ENCODE data around the gene H1-8.
"Not testable (repeated sequence)": the region's sequence is repeated elsewhere in the genome, so short reads cannot be mapped to it uniquely, and the experiment has no call there.

H1-8 gene

GRCh38 chr3:129545951-129546350 lies 3.0 kb downstream of the H1-8 start:
- not testable (repeated sequence) for H3K36me3 ChIP-seq (ENCODE audit: control insufficient read depth, insufficient read depth, low read length); H3K27ac ChIP-seq (ENCODE audit: low read depth, low read length); H3K4me1 ChIP-seq (ENCODE audit: control insufficient read depth, insufficient read depth, low read length); H3K27me3 ChIP-seq (ENCODE audit: control insufficient read depth, insufficient read depth, low read length); H3K9ac ChIP-seq (ENCODE audit: low read length); H3K4me3 ChIP-seq (ENCODE audit: low read length)

GRCh38 chr3:129547241-129547640 lies 4.3 kb downstream of the H1-8 start:
- Histone ChIP-seq H3K4me1 (ENCODE audit: control insufficient read depth, insufficient read depth, low read length) (no peaks in the 10 kb centered on the region), H3K9ac (ENCODE audit: low read length) (no peak overlapping the region), H3K27me3 (ENCODE audit: control insufficient read depth, insufficient read depth, low read length) (no peaks in the 10 kb centered on the region), H3K27ac (ENCODE audit: low read depth, low read length) (no peak overlapping the region), H3K4me3 (ENCODE audit: low read length) (no peak overlapping the region), H3K36me3 (ENCODE audit: control insufficient read depth, insufficient read depth, low read length) (no peaks in the 10 kb centered on the region)

GRCh38 chr3:129548104-129548965 lies 5.4 kb downstream of the H1-8 start:
- no peaks in the 10 kb centered on the region for H3K36me3 ChIP-seq (ENCODE audit: control insufficient read depth, insufficient read depth, low read length)
- H3K4me1 ChIP-seq (ENCODE audit: control insufficient read depth, insufficient read depth, low read length), result no peaks in the 10 kb centered on the region
- H3K4me3 ChIP-seq (ENCODE audit: low read length), result no peak overlapping the region
- no peak overlapping the region for H3K27ac ChIP-seq (ENCODE audit: low read depth, low read length)
- no peaks in the 10 kb centered on the region for H3K27me3 ChIP-seq (ENCODE audit: control insufficient read depth, insufficient read depth, low read length)
- H3K9ac ChIP-seq (ENCODE audit: low read length), result no peak overlapping the region

DNA sequence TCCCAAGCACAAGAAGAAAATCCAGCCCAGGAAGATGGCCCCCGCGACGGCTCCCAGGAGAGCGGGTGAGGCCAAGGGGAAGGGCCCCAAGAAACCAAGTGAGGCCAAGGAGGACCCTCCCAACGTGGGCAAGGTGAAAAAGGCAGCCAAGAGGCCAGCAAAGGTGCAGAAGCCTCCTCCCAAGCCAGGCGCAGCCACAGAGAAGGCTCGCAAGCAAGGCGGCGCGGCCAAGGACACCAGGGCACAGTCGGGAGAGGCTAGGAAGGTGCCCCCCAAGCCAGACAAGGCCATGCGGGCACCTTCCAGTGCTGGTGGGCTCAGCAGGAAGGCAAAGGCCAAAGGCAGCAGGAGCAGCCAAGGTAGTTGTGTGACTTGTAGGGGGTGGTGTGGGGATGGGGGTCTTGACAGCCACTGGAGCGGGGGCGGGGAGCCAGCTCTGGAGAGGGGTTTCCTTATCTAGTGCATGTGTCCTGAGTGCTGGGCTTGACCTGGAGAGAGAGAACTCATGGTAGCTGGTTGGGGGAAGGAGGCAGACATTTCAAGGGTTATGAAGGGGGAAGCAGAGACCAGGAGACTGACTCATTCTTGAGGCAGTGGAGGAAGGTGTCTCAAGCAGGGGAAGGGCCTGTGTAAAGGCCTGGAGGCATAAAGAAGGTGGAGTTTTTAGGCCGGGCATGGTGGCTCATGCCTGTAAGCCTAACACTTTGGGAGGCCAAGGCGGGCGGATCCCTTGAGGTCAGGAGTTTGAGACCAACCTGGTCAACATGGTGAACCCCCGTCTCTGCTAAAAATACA lies 6.2 kb downstream of the H1-8 start:
- no peak overlapping the region for H3K4me3 ChIP-seq (ENCODE audit: low read length)
- no peaks in the 10 kb centered on the region for H3K27me3 ChIP-seq (ENCODE audit: control insufficient read depth, insufficient read depth, low read length)
- no peak overlapping the region for H3K9ac ChIP-seq (ENCODE audit: low read length)
- no peaks in the 10 kb centered on the region for H3K4me1 ChIP-seq (ENCODE audit: control insufficient read depth, insufficient read depth, low read length)
- no peaks in the 10 kb centered on the region for H3K36me3 ChIP-seq (ENCODE audit: control insufficient read depth, insufficient read depth, low read length)
- H3K27ac ChIP-seq (ENCODE audit: low read depth, low read length), result no peak overlapping the region

DNA sequence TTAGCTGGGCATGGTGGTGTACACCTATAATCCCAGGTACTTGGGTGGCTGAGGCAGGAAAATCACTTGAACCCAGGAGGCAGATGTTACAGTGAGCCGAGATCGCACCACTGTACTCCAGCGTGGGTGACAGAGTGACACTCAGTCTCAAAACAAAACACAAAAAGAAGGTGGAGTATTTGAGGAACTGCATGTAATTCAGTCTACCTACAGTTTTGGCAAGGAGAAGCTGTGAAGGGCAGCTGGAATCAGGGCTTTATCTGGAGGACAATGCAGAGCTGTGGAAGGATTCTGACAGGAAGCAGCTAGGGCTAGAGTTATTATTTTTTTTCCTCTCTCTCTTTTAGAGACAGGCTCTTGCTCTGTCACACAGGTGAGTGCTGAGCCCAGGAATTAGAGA lies 6.8 kb downstream of the H1-8 start:
- Histone ChIP-seq H3K27ac (ENCODE audit: low read depth, low read length) (no peak overlapping the region), H3K27me3 (ENCODE audit: control insufficient read depth, insufficient read depth, low read length) (no peaks in the 10 kb centered on the region), H3K4me3 (ENCODE audit: low read length) (no peak overlapping the region), H3K9ac (ENCODE audit: low read length) (no peak overlapping the region), H3K36me3 (ENCODE audit: control insufficient read depth, insufficient read depth, low read length) (no peaks in the 10 kb centered on the region), H3K4me1 (ENCODE audit: control insufficient read depth, insufficient read depth, low read length) (no peaks in the 10 kb centered on the region)

- no peak overlapping the region for H3K27ac ChIP-seq (ENCODE audit: low read depth, low read length)
- H3K4me1 ChIP-seq (ENCODE audit: control insufficient read depth, insufficient read depth, low read length), result no peaks in the 10 kb centered on the region
- no peaks in the 10 kb centered on the region for H3K36me3 ChIP-seq (ENCODE audit: control insufficient read depth, insufficient read depth, low read length)
- no peak overlapping the region for H3K4me3 ChIP-seq (ENCODE audit: low read length)
- H3K9ac ChIP-seq (ENCODE audit: low read length), result no peak overlapping the region
- no peaks in the 10 kb centered on the region for H3K27me3 ChIP-seq (ENCODE audit: control insufficient read depth, insufficient read depth, low read length)
These were observed 9.5 kb downstream of the H1-8 start for GRCh38 chr3:129552287-129553050.

- Histone ChIP-seq H3K27me3 (ENCODE audit: control insufficient read depth, insufficient read depth, low read length) (no peaks in the 10 kb centered on the region), H3K4me1 (ENCODE audit: control insufficient read depth, insufficient read depth, low read length) (no peaks in the 10 kb centered on the region), H3K4me3 (ENCODE audit: low read length) (no peak overlapping the region), H3K36me3 (ENCODE audit: control insufficient read depth, insufficient read depth, low read length) (no peaks in the 10 kb centered on the region), H3K9ac (ENCODE audit: low read length) (no peak overlapping the region), H3K27ac (ENCODE audit: low read depth, low read length) (no peak overlapping the region)
These were observed 10.2 kb downstream of the H1-8 start for GRCh38 chr3:129553171-129553570.

DNA sequence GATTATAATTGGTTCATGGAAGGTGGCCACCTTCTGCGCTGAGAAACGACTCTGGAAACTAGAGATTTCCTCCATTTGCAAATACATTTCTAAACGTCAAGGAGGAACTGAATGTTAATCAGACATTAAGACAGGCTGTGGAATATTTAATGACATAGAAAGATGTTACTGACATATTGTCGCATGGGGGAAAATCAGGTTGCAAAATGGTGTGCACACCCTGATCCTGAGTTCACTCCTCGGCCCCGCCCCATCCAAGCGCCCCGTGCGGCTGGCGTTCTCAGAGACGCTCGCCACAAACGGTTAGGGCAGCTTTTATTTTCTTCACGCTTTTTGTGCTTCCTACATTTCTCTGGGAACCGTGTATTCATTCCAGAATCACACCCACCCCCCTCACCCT lies 10.7 kb downstream of the H1-8 start:
- no peaks in the 10 kb centered on the region for H3K4me1 ChIP-seq (ENCODE audit: control insufficient read depth, insufficient read depth, low read length)
- H3K27ac ChIP-seq (ENCODE audit: low read depth, low read length), result no peak overlapping the region
- no peaks in the 10 kb centered on the region for H3K27me3 ChIP-seq (ENCODE audit: control insufficient read depth, insufficient read depth, low read length)
- no peak overlapping the region for H3K9ac ChIP-seq (ENCODE audit: low read length)
- H3K4me3 ChIP-seq (ENCODE audit: low read length), result no peak overlapping the region
- H3K36me3 ChIP-seq (ENCODE audit: control insufficient read depth, insufficient read depth, low read length), result no peaks in the 10 kb centered on the region

GRCh38 chr3:129554356-129555152 lies 11.6 kb downstream of the H1-8 start:
- Histone ChIP-seq H3K27ac (ENCODE audit: low read depth, low read length) (no peak overlapping the region), H3K4me3 (ENCODE audit: low read length) (no peak overlapping the region), H3K36me3 (ENCODE audit: control insufficient read depth, insufficient read depth, low read length) (no peaks in the 10 kb centered on the region), H3K27me3 (ENCODE audit: control insufficient read depth, insufficient read depth, low read length) (no peaks in the 10 kb centered on the region), H3K9ac (ENCODE audit: low read length) (no peak overlapping the region), H3K4me1 (ENCODE audit: control insufficient read depth, insufficient read depth, low read length) (no peaks in the 10 kb centered on the region)

GRCh38 chr3:129555153-129555550 lies 12.2 kb downstream of the H1-8 start:
- Histone ChIP-seq H3K27me3 (ENCODE audit: control insufficient read depth, insufficient read depth, low read length) (no peaks in the 10 kb centered on the region), H3K4me3 (ENCODE audit: low read length) (no peak overlapping the region), H3K36me3 (ENCODE audit: control insufficient read depth, insufficient read depth, low read length) (no peaks in the 10 kb centered on the region), H3K9ac (ENCODE audit: low read length) (no peak overlapping the region), H3K4me1 (ENCODE audit: control insufficient read depth, insufficient read depth, low read length) (peaks cover under 1% of the 10 kb centered on the region), H3K27ac (ENCODE audit: low read depth, low read length) (no peak overlapping the region)

DNA sequence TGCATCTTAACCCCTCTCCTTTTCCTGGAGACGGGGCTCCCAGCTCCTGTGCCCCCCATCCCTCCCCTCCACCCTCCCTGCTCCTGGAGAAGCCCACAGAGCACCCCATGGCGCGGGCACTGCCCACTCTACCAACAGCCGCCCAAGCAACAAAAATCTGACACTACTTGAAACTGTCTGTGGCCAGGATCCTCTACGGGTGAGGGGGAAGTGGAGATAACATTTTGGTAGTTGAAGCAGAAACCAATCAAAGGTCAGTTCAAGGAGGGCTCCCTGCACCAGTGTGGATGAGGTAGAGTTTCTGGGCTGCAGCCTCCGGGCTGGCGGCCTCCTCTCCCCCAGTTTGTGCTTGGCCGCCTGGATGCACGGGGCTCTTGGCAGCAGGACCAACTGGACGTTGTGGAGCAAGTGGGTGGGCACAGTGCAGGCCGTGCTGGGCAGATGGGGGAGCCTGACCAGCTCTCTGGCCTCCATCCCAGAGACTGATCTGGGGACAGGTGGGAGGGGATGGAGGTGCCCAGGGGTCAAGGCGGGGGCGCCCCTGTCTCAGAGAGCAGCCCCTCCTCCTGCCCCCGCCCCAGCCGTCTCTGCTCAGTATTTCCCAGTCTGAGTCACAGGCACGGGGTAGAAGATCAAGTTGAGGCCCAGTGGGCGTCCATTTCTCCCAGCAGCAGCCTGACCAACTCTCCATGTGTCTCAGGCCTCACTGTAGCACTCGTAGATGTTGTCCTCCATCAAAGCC lies 12.8 kb downstream of the H1-8 start:
- no peaks in the 10 kb centered on the region for H3K27me3 ChIP-seq (ENCODE audit: control insufficient read depth, insufficient read depth, low read length)
- no peaks in the 10 kb centered on the region for H3K36me3 ChIP-seq (ENCODE audit: control insufficient read depth, insufficient read depth, low read length)
- H3K27ac ChIP-seq (ENCODE audit: low read depth, low read length), result no peak overlapping the region
- no peak overlapping the region for H3K4me3 ChIP-seq (ENCODE audit: low read length)
- H3K4me1 ChIP-seq (ENCODE audit: control insufficient read depth, insufficient read depth, low read length), result peaks cover 7% of the 10 kb centered on the region
- no peak overlapping the region for H3K9ac ChIP-seq (ENCODE audit: low read length)
